Ectodermal cell (in vitro differentiated cells): ENCODE measurements around the gene SGMS2.
"Not testable (repeated sequence)": the region's sequence is repeated elsewhere in the genome, so short reads cannot be mapped to it uniquely, and the experiment has no call there.

Experiments
- H3K27ac ChIP-seq: 2 replicates; pipeline ENCODE4 v1.7.0; 2013; ENCODE audit warnings: mild to moderate bottlenecking, low read depth, low read length; ENCODE audit not compliant: insufficient read depth, poor library complexity, severe bottlenecking
- H3K27me3 ChIP-seq: 2 replicates; pipeline ENCODE4 v1.7.0; 2013; ENCODE audit warnings: mild to moderate bottlenecking, low read length; ENCODE audit not compliant: insufficient read depth, control insufficient read depth, poor library complexity, severe bottlenecking
- H3K36me3 ChIP-seq: one replicate; pipeline ENCODE4 v1.7.0; 2013; ENCODE audit warnings: low read length; ENCODE audit not compliant: control insufficient read depth, insufficient read depth
- H3K4me1 ChIP-seq: one replicate; pipeline ENCODE4 v1.7.0; 2013; ENCODE audit warnings: low read length; ENCODE audit not compliant: control insufficient read depth, insufficient read depth
- H3K4me3 ChIP-seq: 2 replicates; pipeline ENCODE4 v1.7.0; 2013; ENCODE audit warnings: low read depth, low read length, control low read depth; ENCODE audit not compliant: insufficient read depth
- H3K9me3 ChIP-seq: 2 replicates; pipeline ENCODE4 v1.7.0; 2013; ENCODE audit warnings: mild to moderate bottlenecking, low read length, moderate library complexity; ENCODE audit not compliant: control insufficient read depth
- WGBS, 2 experiments: methylation state at CpG; one replicate each; pipeline ENCODE4 v1.1.7; 2013; ENCODE audit warnings: missing lambda C conversion rate in 2 of 2; 5-methylcytosine and 5-hydroxymethylcytosine counted together

Gene SGMS2

DNA sequence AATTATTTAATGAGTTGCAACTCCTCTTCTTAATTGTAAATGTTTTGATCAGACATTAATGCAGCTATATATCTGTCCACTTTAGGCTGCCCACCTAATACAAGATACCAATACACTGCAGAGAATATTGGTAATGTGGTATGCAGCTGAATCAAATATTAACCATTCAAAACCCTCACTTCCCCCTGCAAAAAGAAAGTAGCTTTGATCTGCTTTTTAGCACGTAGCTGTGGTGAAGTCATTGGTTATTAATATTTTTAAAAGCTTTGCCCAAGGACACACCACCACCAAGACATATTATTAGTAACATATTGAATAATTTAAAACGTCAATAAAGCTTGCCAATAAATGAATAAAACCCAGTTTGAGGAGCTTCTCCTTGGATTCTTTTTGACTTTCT lies 78.0 kb downstream of the SGMS2 start:
- H3K36me3 ChIP-seq, result no peaks in the 10 kb centered on the region
- H3K9me3 ChIP-seq, result no peaks in the 10 kb centered on the region
- no peak overlapping the region for H3K27ac ChIP-seq
- H3K4me3 ChIP-seq, result no peak overlapping the region
- 77% methylated on average over 1 of the region's 2 CpGs; no CpG with 5 or more reads in 1 of the 2 experiments for WGBS, 2 experiments
- no peaks in the 10 kb centered on the region for H3K27me3 ChIP-seq
- H3K4me1 ChIP-seq, result no peaks in the 10 kb centered on the region

DNA sequence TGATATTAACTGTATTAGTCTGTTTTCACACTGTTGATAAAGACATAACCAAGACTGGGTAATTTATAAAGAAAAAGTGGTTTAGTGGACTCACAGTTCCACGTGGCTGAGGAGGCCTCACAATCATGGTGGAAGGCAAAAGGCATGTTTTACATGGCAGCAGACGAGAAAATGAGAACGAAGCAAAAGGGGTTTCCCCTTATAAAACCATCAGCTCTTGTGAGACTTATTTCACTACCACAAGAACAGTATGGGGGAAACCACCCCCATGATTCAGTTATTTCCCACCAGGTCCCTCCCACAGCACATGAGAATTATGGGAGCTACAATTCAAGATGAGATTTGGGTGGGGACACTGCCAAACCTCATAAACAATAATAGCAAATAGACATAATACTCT lies 80.3 kb downstream of the SGMS2 start:
- H3K36me3 ChIP-seq, H3K4me1 ChIP-seq, H3K27me3 ChIP-seq, H3K9me3 ChIP-seq, H3K4me3 ChIP-seq, H3K27ac ChIP-seq: not testable (repeated sequence)
- WGBS, 2 experiments, result 87 to 92% methylated on average over 3 of the region's 3 CpGs

DNA sequence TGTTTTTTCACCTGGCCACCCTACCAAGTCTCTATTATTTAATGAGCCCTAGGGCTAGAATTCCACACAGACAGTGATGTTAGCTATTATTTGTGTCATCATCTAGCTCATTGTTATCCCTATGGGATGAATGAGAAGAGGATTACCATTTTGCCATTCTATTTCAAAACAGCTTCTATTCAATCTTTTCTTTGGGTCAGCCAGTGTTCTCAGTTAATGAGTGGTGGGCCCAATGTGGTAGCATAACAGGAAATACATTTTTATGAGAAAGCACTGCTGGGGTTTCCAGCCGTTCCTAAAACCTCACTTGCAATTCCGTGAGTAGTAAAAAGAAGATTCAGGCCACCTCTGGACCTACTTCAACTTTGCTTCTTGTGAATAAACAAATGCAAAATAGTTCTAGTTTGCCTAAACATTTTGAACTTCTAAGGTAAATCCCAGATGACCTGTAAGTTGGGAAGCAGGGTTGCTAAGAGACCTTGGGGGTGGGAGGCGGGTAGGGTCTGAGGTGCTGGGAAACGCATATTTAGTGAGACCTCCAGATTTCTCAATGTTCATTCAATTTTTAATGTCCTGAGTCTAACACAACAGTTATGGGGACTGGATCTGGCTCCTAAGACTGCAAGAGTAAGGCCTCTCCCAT lies 81.8 kb downstream of the SGMS2 start:
- Histone ChIP-seq H3K36me3 (no peaks in the 10 kb centered on the region), H3K9me3 (no peaks in the 10 kb centered on the region), H3K27me3 (no peaks in the 10 kb centered on the region), H3K4me1 (no peaks in the 10 kb centered on the region), H3K27ac (no peak overlapping the region), H3K4me3 (no peak overlapping the region)
- 61 to 69% methylated on average over 4 of the region's 4 CpGs for WGBS, 2 experiments

DNA sequence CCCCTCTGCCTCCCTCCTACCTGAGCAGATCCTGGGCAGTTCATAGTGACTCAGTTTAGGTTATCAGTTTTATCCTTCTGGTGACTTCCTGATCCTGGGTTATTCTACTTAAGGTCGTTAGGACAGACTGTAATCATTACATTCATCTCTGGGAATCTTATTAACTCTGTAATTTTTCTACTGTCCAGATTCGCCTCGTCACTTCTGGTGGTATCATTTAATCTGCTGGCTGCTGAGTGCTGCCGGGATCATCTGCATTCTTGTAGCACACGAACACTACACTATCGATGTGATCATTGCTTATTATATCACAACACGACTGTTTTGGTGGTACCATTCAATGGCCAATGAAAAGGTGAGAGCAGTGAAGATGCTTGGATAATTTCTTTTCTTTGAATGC lies 83.6 kb downstream of the SGMS2 start:
- Histone ChIP-seq H3K27ac (no peak overlapping the region), H3K27me3 (no peaks in the 10 kb centered on the region), H3K36me3 (no peaks in the 10 kb centered on the region), H3K4me1 (no peaks in the 10 kb centered on the region), H3K4me3 (no peak overlapping the region), H3K9me3 (no peaks in the 10 kb centered on the region)
- WGBS, 2 experiments, result 94 to 95% methylated on average over 7 of the region's 7 CpGs

DNA sequence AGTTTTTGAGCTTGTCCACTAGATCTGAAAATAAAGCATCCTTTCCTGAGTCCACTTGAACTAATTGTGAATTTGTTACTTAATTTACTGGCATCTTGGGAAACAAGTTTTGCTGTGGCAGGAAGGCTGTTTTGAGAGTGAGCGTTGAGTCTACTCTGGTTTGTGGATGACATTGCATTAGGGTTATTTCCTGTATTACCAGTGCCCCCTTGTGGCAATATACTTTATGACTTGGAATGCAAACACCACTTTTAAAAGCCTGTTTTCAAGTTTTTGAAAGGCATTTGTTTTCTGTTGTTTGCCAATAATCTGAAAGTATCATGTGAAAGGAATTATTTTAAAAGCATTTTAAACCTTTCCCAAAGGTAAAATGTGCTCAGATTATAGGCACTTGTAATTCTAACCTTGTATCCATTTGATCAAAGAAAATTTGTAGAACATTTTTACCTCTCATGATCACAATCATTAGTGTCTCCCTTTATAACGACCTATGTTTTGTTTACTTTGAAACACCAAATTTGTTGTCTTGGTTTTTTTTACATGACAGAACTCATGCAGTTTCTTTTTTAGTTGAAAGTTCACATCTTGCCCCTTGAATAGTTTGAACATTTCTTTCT lies 88.7 kb downstream of the SGMS2 start:
- H3K9me3 ChIP-seq, result no peaks in the 10 kb centered on the region
- no peak overlapping the region for H3K27ac ChIP-seq
- no peaks in the 10 kb centered on the region for H3K4me1 ChIP-seq
- no peaks in the 10 kb centered on the region for H3K36me3 ChIP-seq
- H3K27me3 ChIP-seq, result no peaks in the 10 kb centered on the region
- no peak overlapping the region for H3K4me3 ChIP-seq
- 64 to 74% methylated on average over 2 of the region's 2 CpGs for WGBS, 2 experiments

DNA sequence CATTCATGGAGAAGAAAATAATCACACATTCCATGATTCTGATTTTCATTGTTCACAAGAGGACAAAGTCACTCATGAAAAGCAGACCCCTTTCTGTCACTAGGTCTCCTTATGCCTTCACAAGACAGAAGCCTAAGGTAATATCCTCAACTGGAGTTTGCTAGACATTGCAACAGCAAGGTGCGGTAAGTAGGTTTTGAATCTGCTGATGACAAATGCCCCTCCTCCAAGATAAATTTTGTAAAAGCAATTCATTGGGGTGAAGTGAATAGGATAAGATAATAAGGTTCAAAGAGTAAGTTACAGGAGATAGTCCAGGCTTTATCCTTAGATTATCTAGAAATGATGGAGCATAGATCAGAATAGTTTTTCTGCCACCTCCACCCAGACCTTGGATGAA lies 90.5 kb downstream of the SGMS2 start:
- 96 to 100% methylated on average over 1 of the region's 1 CpG for WGBS, 2 experiments

DNA sequence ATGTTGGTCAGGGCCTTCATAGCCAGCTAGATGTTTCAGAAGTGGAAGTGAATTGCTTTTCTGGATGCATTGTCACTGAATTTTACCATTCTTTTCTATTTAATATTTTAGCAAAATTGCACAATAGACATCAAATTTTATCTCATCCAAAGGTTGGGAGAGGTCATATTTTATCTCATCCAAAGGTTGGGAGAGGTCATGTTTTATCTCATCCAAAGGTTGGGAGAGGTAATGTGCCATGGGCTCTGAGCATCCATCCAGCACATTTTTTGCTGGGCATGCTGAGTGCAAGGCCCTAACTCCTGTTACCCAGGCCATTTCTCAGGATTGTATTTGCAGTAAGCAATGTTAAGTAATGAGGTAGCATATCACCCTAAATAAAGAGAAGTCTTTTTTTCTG lies 91.9 kb downstream of the SGMS2 start:
- Histone ChIP-seq H3K4me3 (no peak overlapping the region), H3K36me3 (no peaks in the 10 kb centered on the region), H3K27me3 (no peaks in the 10 kb centered on the region), H3K9me3 (no peaks in the 10 kb centered on the region), H3K4me1 (no peaks in the 10 kb centered on the region), H3K27ac (no peak overlapping the region)

More for the DNA sequence above, 90.5 kb downstream of the SGMS2 start:
- no peaks in the 10 kb centered on the region for H3K36me3 ChIP-seq
- H3K4me3 ChIP-seq, result no peak overlapping the region
- no peaks in the 10 kb centered on the region for H3K27me3 ChIP-seq
- H3K27ac ChIP-seq, result no peak overlapping the region
- no peaks in the 10 kb centered on the region for H3K4me1 ChIP-seq
- no peaks in the 10 kb centered on the region for H3K9me3 ChIP-seq

DNA sequence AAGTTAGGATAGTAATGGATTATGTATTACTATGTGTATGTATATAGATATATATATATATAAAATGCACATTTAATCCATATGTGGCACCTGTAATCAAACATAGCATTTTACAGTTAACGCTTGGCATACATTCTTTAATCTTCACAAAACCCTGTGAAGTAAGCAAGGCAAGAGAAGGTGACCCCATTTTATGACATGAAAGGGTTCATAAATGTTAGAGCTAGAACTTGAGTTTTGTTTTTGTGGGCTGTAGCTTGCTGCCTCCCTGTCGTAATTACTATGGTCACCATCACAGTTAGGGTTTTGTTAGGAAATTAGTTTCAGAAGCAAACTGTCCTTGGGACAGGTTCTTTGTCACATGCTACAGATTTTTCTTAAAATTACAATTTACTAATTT lies 92.8 kb downstream of the SGMS2 start:
- H3K36me3 ChIP-seq, result no peaks in the 10 kb centered on the region
- H3K27me3 ChIP-seq, result no peaks in the 10 kb centered on the region
- H3K27ac ChIP-seq, result no peak overlapping the region
- no peak overlapping the region for H3K4me3 ChIP-seq
- 91 to 94% methylated on average over 1 to 2 of the region's 2 CpGs for WGBS, 2 experiments
- no peaks in the 10 kb centered on the region for H3K4me1 ChIP-seq
- no peaks in the 10 kb centered on the region for H3K9me3 ChIP-seq

DNA sequence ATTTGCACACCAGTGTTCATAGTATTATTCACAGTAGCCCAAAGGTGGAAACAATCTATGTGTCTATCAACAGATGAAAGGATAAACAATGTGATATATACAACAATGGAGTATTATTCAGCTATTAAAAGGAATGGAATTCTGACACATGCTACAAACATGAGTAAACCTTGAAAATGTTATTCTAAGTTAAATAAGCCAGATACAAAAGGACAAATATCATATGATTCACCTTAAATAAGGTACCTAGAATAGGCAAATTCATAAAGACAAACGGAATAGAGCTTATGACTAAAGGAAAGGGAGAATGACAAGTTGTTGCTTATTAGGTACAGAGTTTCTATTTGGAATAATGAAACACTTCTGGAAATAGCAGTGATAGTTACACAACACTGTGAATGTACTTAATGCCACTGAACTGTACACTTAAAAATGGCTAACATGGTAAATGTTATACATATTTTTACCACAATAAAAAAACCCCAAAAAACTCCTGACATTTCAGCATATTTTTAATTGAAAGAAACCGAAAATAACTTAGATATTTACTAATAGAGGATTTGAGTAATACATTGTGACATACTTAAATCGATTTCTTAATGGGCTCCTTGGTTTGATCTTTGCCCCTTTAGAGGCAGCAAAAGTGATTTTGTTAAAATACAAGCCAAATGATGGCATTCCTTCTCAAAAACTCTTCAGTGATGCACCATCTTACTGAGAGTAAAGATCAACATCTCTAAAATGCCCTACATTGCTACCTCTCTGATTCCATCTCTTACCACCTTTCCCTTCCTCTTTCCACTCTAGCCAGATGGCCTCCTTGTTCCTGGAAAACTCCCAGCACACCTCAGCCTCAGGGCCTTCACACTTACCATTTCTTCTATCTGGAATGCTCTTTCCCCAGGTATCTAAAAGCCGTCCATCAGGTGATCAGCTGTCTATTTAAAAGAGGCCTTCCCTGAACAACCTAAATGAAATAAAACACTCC lies 98.0 kb downstream of the SGMS2 start:
- H3K36me3 ChIP-seq, result no peaks in the 10 kb centered on the region
- H3K27me3 ChIP-seq, result no peaks in the 10 kb centered on the region
- no peaks in the 10 kb centered on the region for H3K4me1 ChIP-seq
- WGBS, 2 experiments, result 82 to 92% methylated on average over 3 of the region's 4 CpGs
- H3K27ac ChIP-seq, result no peak overlapping the region
- H3K4me3 ChIP-seq, result no peak overlapping the region
- no peaks in the 10 kb centered on the region for H3K9me3 ChIP-seq

DNA sequence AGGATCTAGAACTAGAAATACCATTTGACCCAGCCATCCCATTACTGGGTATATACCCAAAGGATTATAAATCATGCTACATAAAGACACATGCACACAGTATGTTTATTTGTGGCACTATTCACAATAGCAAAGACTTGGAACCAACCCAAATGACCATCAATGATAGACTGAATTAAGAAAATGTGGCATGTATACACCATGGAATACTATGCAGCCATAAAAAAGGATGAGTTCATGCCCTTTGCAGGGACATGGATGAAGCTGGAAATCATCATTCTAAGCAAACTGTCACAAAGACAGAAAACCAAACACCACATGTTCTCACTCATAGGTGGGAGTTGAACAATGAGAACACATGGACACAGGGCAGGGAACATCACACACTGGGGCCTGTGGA lies 101.0 kb downstream of the SGMS2 start:
- H3K27me3 ChIP-seq, H3K4me1 ChIP-seq, H3K9me3 ChIP-seq, H3K27ac ChIP-seq, H3K36me3 ChIP-seq, H3K4me3 ChIP-seq: not testable (repeated sequence)
